Aorta (tissue), 5 donors: ENCODE results near the gene CD200. TPM values are rescaled to one million over a fixed set of nuclear protein-coding genes. Genes with fewer than 3 reads are reported as not detected.

Experiments used
- ATAC-seq: fragments of 200-7000 bp; cut with Tn5 transposase; one replicate; pipeline ENCODE4 v1.9.1; 2022; ENCODE audit warnings: moderate library complexity; ENCODE audit not compliant: low FRiP score
- DNase-seq, 2 donors: peaks; one replicate each; pipeline ENCODE4 v3.0.0-alpha.2; 2020
- H3K27ac ChIP-seq, 2 donors: one replicate each; pipeline ENCODE4 v1.5.1; 2013; ENCODE audit warnings: low read length in 2 of 2, mild to moderate bottlenecking in 2 of 2, moderate library complexity in 2 of 2, control low read depth in 1 of 2, inconsistent platforms in 1 of 2, low read depth in 1 of 2
- H3K27me3 ChIP-seq, 2 donors: one replicate each; pipeline ENCODE4 v1.6.1; 2013; ENCODE audit warnings: control low read depth in 1 of 2, low read length in 1 of 2, mild to moderate bottlenecking in 1 of 2, moderate library complexity in 1 of 2; ENCODE audit not compliant: insufficient read depth in 2 of 2, control insufficient read depth in 1 of 2
- H3K36me3 ChIP-seq, 2 donors: one replicate each; pipeline ENCODE4 v1.6.1; 2013; ENCODE audit warnings: control low read depth in 1 of 2, low read length in 1 of 2, mild to moderate bottlenecking in 1 of 2; ENCODE audit not compliant: insufficient read depth in 2 of 2, control insufficient read depth in 1 of 2
- H3K4me1 ChIP-seq, 2 donors: one replicate each; pipeline ENCODE4 v1.6.1; 2013; ENCODE audit warnings: low read length in 2 of 2, control low read depth in 1 of 2, mild to moderate bottlenecking in 1 of 2, moderate library complexity in 1 of 2; ENCODE audit not compliant: insufficient read depth in 2 of 2, control insufficient read depth in 1 of 2
- H3K4me3 ChIP-seq, 2 donors: one replicate each; pipeline ENCODE4 v1.5.1; 2013; ENCODE audit warnings: low read length in 2 of 2, control low read depth in 1 of 2, mild to moderate bottlenecking in 1 of 2
- H3K9me3 ChIP-seq: one replicate; pipeline ENCODE4 v1.6.1; 2013; ENCODE audit warnings: mild to moderate bottlenecking, low read length; ENCODE audit not compliant: control insufficient read depth
- WGBS, 2 donors: extraction: QIAGEN DNeasy Blood & Tissue Kit; methylation state at CpG; one replicate each; pipeline ENCODE4 v1.1.7; 2013; 5-methylcytosine and 5-hydroxymethylcytosine counted together
- intact Hi-C, 2 donors: fragments of 100-400 bp; cut with DNase I; formaldehyde crosslinking; loops; one replicate each; pipeline versions ENCODE4 v1.14.2 to v1.15.0; 2022
- polyA plus RNA-seq, 2 donors: library from polyadenylated mRNA; stranded (reverse); fragments of 200-250 nt; gene quantifications; one replicate each; pipeline ENCODE4 v1.2.3, GENCODE V29; 2013
- total RNA-seq, 2 donors: library from RNA; stranded (reverse); fragmentation: NEBNext Ultra II Directional; extraction: Animal tissue kit (Norgen Biotek cat#: 25700); gene quantifications; one replicate each; pipeline ENCODE4 v1.2.1, GENCODE V29; 2021
- donor health status: healthy with polysubstance abuse.
- donor health status: Bipolar disorder and iron deficiency.
- donor health status: DM: no; HTN: no; CAD: no.
- donor health status: DM: no; HTN: no; CAD: no.
- donor health status: DM: yes; HTN: yes; CAD: no.

CD200 gene
- total and polyA plus RNA-seq, 4 donors, result 15.8 to 45.3 (median 29.9) TPM

DNA sequence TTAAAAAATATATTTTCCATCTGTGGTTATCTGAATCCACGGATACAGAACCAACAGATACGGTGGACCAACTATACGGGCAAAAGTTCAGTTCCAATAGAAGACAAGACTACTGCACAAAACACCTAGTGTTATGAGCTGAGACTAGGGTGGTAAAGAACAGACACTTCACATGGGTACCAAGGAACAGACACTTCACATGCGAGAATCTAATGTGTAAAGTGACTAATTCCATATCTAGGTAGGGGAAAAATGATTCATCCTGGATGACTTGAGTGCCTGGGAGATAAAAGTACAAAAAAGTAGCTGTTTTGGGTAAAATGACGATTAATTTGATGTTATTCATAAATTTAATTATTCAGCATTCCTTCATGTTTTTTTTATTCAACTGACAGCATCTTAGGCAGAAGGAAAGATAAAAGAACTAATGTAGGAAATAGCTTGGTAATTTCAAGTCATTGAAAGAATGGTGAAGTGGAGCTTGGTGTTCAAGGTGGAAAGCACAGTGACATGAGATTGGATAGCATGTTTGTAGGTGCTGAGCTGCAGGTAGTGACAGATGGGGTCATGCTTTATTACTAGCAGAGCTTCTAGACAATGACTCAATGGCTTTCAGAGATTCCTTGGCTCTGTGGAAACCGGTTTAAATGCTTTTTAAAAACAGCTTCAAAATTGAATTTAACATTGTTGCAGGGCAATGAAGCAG is 5.2 kb downstream of the CD200 start:
- no peak for DNase-seq
- Histone ChIP-seq H3K27me3 (no peaks in the 10 kb centered on the region), H3K4me1 (peaks cover 2 to 7% of the 10 kb centered on the region in 2 donors), H3K36me3 (peaks cover 0 to under 1% of the 10 kb centered on the region in 2 donors), H3K9me3 (peaks cover under 1% of the 10 kb centered on the region), H3K4me3 (peak overlapping the region in 1 of 2 donors; percentile 1), H3K27ac (peak overlapping the region in 1 of 2 donors; percentile 6)
- intact Hi-C loops, result loop anchor here in 1 of 2 donors (5.0 kb wide), 1 partner anchor 69 kb away; no protein-coding TSS in a partner anchor
- no peak for ATAC-seq
- WGBS, 2 donors, result 33 to 47% methylated on average over 6 of the region's 6 CpGs

DNA sequence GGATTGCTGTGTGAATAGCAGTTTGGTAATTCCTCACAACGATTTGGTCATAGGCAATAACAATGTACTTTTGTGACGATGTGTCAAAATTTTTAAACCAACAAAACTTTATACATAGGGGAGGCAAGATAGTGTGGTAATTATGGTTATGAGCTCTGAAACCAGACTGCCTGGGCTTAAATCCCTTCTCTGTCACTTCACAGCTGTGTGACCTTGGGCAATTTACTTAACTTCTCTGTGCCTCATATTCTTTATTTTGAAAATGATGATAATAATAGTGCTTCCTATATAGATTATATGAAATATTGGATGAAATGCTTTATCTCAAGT is 5.7 kb downstream of the CD200 start:
- DNase-seq (no peak), ATAC-seq (no peak)
- Histone ChIP-seq H3K27ac (no peak overlapping the region), H3K27me3 (no peaks in the 10 kb centered on the region), H3K4me1 (peaks cover 2 to 7% of the 10 kb centered on the region in 2 donors), H3K36me3 (peaks cover 0 to 2% of the 10 kb centered on the region in 2 donors), H3K9me3 (peaks cover 2% of the 10 kb centered on the region), H3K4me3 (no peak overlapping the region)
- intact Hi-C loops, result loop anchor here in 1 of 2 donors (5.0 kb wide), 1 partner anchor 69 kb away; no protein-coding TSS in a partner anchor
- WGBS, 2 donors, result 57 to 78% methylated on average over 2 of the region's 2 CpGs

DNA sequence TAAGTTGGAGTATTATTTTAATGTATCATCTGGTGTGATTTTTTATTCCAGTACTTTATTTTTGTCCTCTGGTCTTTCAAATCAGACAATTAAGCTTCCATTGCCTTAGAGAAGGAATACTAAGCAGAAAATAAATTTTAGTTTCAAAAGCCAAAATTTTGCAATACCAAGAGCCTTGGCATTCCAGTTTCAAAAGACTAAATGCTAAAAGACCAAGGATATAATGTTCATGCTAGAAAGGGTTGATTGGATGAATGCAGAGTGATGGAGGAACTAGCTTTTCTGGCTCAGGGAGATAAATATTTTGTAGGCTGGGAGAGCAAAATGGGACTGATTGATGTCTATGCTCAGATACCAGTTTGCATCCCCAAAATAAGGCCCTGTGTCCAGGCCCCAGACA is 6.2 kb downstream of the CD200 start:
- DNase-seq (no peak), ATAC-seq (no peak)
- Histone ChIP-seq H3K27me3 (no peaks in the 10 kb centered on the region), H3K4me3 (no peak overlapping the region), H3K27ac (no peak overlapping the region), H3K9me3 (peaks cover 2% of the 10 kb centered on the region), H3K4me1 (peaks cover 2 to 7% of the 10 kb centered on the region in 2 donors), H3K36me3 (peaks cover 0 to 2% of the 10 kb centered on the region in 2 donors)
- intact Hi-C loops, result loop anchor here in 1 of 2 donors (5.0 kb wide), 1 partner anchor 68 kb away; no protein-coding TSS in a partner anchor

GRCh38 chr3:112339609-112340008 is 6.7 kb downstream of the CD200 start:
- Histone ChIP-seq H3K9me3 (peaks cover 2% of the 10 kb centered on the region), H3K27me3 (no peaks in the 10 kb centered on the region), H3K4me1 (peaks cover 2 to 7% of the 10 kb centered on the region in 2 donors), H3K36me3 (peaks cover 0 to 4% of the 10 kb centered on the region in 2 donors), H3K4me3 (no peak overlapping the region), H3K27ac (peak overlapping the region in 1 of 2 donors; percentile 18)
- no peak for DNase-seq
- intact Hi-C loops, result loop anchor here in 1 of 2 donors (5.0 kb wide), 1 partner anchor 68 kb away; no protein-coding TSS in a partner anchor
- peak; percentile 49 for ATAC-seq
- WGBS, 2 donors, result 70 to 71% methylated on average over 2 of the region's 2 CpGs

- intact Hi-C loops, result no loop called here
- Histone ChIP-seq H3K36me3 (peaks cover 4 to 11% of the 10 kb centered on the region in 2 donors), H3K9me3 (peaks cover 2% of the 10 kb centered on the region), H3K27me3 (no peaks in the 10 kb centered on the region), H3K4me1 (peaks cover 5 to 6% of the 10 kb centered on the region in 2 donors), H3K27ac (no peak overlapping the region), H3K4me3 (no peak overlapping the region)
- no peak for ATAC-seq
- WGBS, 2 donors, result 78 to 81% methylated on average over 2 of the region's 2 CpGs
- DNase-seq, result no peak
Measured at GRCh38 chr3:112341386-112341785, 8.4 kb downstream of the CD200 start.

GRCh38 chr3:112345681-112346080 is 12.7 kb downstream of the CD200 start:
- peaks cover 16% of the 10 kb centered on the region in 2 donors for H3K36me3 ChIP-seq
- peaks cover 2% of the 10 kb centered on the region for H3K9me3 ChIP-seq
- DNase-seq (no peak), ATAC-seq (no peak)
- H3K27ac ChIP-seq, result peak overlapping the region in 1 of 2 donors; percentile 57
- no peaks in the 10 kb centered on the region for H3K27me3 ChIP-seq
- H3K4me1 ChIP-seq, result peaks cover under 1 to 3% of the 10 kb centered on the region in 2 donors
- no peak overlapping the region for H3K4me3 ChIP-seq
- intact Hi-C loops, result no loop called here
- WGBS, 2 donors, result 86 to 95% methylated on average over 2 of the region's 2 CpGs

DNA sequence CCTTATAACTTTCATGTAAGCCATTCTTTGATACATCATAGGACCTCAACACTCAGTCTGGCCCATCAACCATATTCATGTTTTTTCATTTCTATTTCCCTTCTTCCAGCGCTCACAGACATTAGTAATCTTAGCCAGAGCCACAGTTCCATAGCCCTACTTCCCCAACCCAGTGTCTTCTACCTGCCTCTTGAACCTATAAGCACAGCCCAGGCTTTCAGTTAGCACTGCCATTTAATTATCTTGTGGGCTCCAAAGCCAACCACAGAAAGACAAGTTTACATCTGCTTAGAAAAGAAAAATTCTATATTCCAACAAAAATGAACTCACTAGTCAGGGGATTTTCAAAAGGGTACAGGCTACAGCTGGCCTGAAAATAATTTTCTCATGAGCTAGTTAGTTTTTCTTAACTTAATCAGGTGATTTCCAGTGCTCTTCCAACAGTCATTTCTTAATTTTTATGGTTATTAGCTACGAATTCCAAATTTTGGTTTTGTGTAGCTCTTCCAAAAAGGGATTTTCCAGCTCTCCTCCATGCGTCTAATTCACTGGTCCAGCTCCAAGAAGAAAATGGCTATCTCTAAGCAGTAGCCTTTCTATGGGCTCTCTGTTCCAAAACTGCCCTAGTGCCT is 13.7 kb downstream of the CD200 start:
- intact Hi-C loops, result no loop called here
- DNase-seq (no peak), ATAC-seq (no peak)
- H3K27ac ChIP-seq, result no peak overlapping the region
- peaks cover 16% of the 10 kb centered on the region in 2 donors for H3K36me3 ChIP-seq
- no peak overlapping the region for H3K4me3 ChIP-seq
- peaks cover 0 to 3% of the 10 kb centered on the region in 2 donors for H3K4me1 ChIP-seq
- 70 to 73% methylated on average over 3 of the region's 3 CpGs for WGBS, 2 donors
- no peaks in the 10 kb centered on the region for H3K27me3 ChIP-seq
- H3K9me3 ChIP-seq, result peaks cover 2% of the 10 kb centered on the region

DNA sequence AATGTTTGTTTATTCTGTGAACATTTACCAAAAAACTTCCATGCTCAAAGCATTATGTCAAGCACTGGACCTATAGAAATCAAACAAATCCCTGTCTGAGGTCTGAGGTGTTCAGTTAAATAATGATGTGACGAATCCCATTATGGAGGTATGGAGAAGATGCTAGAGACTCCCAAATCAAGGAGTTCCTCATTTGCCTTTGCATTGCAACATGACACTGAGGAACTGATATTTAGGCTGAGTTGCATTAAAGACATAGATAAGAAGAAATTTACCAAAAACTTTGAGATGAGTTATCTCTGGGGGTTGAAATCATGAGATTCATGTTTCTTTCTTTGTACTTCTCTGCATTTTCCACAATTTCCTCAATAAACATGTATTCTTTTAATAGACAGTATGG is 16.0 kb downstream of the CD200 start:
- intact Hi-C loops, result no loop called here
- WGBS, 2 donors, result 95 to 100% methylated on average over 1 of the region's 1 CpG
- H3K9me3 ChIP-seq, result no peaks in the 10 kb centered on the region
- H3K27me3 ChIP-seq, result no peaks in the 10 kb centered on the region
- H3K27ac ChIP-seq, result no peak overlapping the region
- peaks cover 0 to 3% of the 10 kb centered on the region in 2 donors for H3K4me1 ChIP-seq
- DNase-seq, result no peak
- peaks cover 14 to 16% of the 10 kb centered on the region in 2 donors for H3K36me3 ChIP-seq
- no peak overlapping the region for H3K4me3 ChIP-seq
- ATAC-seq, result no peak
